GM21381 (cell line): ENCODE data around the gene DLX5.

Experiments used
- ATAC-seq: cut with Tn5 transposase; IDR thresholded peaks from one replicate; pipeline ENCODE4 v1.9.1; 2021; ENCODE audit warnings: mild to moderate bottlenecking, moderate library complexity; ENCODE audit not compliant: unreplicated experiment

DLX5 gene

DNA sequence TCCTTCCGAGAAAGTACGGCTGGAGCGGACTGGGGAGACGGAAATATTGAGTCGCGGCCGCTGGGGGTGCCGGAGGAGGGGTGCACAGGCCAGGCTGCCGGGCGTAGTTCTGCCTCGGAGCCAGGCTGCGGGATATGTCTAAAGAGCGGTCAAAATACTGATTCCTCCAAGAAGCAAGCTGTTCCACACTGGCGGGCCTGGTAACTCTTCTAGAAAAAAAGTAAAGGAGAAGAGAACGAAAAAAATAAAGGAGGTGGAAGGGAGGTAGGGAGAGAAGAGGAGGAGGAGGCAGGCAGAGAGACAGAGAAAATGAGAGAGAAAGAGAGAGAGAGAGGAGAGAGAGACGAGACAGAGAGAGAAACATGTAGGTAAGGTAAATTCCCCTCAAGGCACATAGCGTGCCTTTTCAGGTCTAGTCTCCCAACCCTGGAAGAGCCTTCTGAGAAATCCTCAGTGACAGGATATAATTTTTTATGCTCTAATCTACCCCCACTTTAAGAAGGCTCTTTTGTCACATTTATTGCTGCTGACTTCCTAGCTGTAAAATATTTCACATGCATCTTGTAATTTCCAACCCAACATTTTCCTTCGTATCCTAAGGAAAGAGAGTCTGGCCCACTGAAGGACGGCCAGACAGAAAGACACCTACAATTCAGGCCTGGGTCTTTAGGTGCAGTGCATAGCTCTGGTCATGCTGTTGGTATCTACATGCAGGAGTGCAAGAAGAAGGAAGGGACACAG lies 5.7 kb downstream of the DLX5 start:
- ATAC-seq, result no peak

DNA sequence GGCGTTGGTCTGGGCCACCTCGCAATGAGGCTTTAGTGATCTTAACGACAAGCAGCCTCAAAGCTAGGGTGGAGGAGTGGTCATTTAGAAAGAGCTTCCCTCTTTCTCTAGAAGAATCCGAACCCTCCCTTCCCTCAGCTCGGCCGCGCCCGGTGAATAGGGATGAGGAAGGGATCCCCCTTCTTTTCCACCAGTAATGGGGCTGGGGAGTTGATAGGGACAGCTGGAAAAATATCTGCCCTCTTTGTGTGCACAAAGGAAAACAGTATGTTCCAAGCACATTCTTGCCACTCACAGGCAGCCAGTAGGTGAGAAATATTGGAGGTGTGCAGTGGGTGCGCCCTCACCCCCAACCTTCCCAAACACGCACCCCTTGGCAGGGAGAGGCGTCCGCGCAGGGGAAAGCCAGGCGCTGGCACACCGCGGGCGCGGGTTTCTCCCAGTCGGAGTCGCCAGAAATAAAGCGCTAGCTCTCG lies 6.5 kb downstream of the DLX5 start:
- no peak for ATAC-seq

DNA sequence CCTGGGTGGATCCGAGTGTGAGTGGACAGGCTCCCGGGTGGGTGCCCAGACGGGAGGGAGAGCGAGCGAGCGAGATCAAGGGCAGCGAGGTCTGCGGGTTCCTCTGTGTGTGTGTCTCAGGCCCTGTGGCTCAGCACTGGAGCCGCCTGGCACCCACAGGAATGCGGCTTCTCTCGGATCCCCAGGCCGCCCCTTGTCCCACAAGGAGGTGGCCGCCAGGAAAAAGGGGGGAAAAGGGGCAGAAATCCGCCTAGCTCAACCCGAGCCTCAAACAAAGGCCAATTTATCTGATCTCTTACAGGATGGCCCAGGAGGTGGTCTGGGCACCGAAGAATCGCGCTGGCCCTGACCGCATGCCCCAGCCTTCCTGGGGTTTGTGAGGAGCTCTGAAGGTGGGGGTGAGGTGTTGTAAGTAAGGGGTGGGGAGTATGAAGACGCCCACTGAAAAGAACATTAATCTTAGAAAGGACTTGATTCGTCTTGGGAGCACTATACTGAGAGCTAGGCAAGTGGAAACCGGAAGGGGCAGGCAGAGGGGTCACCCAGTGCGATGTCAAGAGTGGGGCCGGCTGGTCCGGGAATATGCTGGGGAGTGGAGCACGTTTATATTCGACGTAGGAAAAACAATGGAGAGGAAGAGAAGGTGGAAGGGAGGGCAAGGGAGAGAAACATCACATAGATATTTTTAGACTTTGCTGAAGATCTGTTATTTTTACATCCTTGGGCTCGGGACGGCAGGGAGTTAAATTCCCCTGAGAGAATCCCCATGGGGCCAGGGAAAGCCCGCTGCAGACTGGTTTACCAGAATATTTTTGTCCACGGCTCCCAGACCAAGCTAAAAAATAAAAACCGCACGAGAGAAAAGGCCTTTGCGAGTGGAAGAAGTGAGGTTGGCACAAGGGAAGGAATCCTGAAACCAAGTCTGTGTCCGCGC lies 7.2 kb downstream of the DLX5 start:
- no peak for ATAC-seq

DNA sequence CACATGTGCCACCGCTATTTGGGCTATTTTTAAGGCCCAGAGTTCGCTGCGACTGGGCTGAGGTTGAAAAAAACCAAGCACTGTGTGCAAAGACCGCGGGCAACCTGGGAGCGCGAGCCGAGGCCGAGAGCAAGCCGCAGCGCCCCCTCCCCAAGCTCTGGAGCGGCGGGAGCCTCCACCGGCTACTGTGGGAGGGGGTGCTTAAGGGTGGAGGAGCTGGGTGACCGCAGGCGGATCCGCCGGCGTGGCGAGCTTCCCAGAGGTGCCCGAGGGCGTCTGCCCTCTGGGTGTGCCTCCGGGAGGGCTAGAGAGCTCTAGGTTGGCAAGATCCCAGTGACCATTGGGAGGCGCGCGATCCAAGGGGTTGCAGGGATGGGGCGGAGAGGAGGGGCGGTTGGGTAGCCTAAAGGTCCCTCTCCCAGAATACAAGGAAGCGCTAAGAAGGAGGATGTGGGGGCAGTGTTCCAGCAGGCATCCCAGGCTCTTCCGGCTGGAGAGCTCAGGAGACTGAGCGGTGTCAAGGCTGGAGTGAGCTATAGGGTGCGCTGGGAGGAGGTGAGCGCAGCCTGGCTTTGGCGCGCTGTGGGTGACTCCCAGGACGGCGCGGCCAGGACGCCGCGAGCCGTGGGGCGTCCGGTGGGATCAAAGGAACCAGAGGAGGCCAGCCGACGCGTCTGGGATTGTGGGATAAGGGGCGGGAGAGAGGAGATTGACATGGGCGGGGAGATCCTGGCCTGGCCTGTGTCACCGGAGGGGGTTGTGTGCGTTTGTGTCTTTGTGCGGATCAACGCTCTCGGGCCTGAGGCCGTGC lies 8.0 kb downstream of the DLX5 start:
- ATAC-seq, result no peak

DNA sequence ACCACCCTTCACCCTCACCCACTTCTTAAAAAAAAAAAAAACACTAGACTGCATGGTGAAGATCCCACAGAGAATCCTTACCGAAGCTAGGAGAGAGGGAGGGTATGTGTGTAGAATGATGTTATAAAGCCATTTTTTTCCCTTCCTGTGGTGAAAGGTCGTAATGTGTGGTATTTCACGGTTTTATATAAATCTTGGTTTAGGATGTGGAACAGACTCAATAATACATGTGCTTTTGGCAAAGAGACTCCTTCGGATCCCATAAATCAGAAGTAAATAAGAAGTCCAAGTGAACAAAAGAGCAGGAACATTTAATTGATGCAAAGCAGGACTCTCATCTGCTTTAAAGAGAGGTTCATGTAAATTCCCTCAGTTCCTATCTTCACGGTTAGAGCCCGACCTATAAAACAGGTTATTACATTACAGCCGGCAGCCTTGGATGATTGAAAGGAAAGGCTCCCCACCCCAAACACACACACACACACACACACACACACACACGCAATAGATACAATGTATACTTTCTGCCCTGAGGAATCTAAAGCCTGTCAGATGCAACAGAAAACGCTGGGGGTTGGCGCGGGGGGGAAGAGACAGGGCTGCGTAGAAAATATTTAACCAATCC lies 8.8 kb downstream of the DLX5 start:
- no peak for ATAC-seq

DNA sequence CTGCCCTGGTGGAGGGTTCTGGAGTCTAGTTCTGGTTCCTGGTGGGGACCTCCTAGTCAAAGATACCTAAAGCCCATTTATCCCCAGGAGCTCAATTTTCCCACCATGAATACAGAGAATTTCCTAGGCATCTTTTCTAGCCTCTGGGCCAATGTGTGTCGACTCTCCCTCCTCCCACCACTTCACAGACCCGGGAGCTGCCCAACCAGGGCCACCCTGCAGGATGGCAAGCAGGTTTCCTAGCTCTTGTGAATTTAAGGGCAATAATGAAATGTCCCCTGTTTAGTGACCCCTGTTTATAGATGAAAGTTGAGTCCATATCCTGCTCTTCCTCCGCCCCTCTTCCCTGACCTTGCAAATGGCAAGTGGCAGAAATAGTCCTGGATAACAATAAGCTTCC lies 9.4 kb downstream of the DLX5 start:
- no peak for ATAC-seq

DNA sequence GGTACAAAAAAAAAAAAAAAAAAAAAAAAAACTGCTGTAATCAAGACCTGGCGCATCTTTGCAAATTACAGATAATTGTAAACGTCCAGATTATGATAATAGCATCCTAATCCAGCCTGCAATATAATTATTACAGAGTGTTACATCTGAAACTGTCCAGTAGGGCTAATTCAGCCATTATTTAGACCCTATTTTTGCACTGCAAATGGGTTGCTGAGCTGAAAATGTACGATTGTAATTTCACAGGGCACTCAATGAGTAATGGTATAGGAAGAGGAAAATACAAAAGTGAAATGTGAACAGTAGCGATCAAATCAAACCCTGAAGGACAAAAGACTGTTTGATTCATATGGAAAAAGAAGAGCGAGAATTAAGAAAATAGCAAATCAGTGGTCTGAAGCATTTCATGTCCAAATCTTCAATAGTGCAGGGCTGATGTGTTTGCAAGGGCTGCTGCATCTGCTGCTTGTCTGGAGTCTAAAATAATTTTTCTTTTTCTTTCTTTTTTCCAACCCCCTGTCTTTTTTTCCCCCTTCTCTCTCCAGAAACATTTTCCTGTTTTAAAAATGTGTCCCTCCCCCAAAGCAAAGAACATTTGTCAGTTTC lies 10.4 kb downstream of the DLX5 start:
- no peak for ATAC-seq

DNA sequence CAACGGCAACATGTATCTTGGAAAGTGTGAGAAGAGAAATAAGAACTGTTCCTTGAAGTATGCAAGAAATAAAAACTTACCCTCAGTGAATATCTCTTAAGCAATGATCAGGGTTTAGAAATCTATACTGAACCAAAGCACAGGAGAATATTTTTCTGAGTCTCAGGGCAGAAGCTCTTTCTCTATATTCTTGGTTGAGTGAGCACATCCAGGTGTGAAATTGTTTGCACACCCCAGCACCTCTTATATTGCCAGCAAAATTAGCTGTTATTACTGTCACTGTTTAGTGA lies 10.8 kb downstream of the DLX5 start:
- ATAC-seq, result no peak

DNA sequence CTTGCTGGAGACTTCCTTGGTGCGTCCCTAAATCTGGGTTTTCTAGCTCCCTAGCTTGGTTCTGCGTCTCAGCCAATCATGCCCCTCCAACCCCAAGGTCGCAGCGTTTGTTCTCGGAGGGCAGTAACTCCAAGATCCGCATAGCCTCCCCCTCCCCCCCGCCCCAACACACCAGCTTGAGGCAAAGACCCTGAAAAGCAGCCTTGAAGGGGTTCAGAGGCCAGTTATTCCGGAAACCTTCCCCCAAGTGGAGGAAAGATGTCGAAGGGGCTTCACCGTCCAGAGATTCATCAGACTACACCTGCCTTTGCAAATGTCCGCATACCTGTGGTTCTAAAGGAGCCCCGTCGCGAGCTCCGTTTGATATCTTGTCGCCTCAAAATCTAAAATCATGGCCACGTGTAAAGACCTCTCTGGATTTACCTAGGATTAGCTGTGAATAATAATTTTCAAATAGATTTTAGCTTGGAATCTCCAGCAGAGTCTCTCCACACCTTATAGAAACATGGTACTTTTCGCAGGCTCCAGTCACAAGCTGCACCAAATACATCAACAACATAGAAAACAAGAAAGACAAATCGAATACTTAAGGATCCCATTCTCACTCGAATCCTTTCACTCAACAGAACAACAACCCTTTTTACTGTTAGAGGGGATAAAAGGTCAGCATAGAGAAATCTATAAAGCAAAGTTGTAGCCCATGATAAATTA lies 11.3 kb downstream of the DLX5 start:
- ATAC-seq, result no peak

DNA sequence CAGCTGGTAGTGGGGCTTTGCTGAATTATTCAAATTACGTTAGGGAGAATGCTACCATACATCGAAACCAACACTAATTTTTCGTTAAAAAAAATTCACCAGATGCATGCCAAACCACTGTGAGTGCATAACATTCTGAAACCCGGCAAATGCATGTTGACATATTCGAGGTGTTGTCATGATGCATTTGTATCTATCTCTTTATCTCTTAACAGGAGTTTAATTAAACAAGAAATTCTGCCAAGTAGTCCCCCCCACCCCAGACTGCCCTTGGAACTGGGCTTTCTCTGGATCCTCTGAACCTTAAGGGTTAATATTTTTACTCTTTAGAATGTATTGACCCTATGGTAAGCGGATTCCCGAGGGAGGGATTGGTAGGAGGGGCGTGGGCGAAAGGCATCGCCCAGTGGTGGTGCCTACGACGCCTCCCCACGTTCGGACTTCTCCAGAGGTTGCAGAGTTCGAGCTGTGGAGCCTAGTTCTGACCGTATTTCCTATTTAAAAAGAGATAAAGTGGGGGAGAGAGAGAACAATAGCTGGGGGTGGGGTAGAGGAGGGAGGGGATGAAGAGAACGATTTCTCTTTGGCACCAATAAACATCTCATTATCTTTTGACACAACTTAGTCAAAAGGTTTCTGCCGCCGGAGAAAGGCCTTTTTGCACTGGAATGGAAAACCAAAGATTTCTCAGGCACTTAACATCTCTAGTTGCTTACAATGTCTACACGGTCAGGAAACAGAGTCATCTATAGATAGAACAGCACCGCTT lies 12.1 kb downstream of the DLX5 start:
- ATAC-seq, result no peak

DNA sequence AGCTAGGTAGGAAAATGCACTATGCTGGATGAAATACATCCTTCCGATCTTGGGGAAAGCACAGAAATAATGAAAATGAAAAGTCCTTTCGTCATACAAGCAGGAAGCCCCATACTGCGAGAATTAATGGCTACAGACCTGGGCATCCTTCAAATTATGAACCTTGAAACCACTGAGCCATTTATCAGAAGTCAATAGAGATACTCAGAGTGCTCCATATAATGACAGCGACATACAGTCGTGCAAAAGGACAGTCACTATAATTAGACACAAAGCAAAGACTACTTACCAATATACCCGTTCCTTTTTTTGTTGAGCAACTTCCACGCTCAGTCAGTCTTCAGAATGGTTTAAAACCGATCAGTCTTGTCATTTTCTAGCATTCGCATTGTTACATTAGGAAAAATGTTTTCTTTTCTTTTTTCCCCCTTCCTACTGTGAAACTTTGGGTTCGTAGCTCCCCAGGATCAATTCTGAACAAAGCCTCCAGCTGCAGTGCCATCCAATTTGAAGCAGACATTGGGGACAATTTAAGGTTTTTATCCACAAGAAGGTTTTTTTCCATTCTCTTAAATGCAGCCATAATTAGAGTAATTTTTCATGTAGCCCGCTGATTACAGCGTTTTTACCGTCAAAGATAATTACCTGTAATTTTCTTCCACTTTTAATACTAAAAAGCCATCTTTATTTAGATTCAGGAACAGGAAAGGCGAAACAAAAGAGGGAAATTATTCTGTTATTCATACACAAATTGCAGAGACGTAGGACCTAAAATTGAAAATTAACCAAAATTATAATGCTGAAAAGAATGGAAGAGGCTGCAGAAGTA lies 12.9 kb downstream of the DLX5 start:
- no peak for ATAC-seq

DNA sequence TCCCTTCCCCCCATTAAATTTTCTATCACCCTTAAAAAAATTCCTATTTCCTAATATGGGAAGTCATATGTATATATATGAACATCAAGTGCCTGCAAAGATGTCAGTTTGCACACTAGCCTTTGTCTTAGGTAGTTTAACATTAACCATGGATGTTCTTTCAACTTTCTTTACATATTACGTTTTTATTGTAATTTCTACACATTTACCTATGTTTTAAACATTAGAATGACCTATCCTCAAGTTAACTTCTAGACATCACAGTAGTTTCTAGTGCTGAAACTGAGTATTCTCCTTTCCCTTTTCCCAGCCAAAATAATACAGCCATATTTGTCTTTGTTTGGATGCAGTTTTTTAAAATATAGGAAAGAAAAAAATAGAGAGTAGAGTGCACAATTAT lies 13.5 kb downstream of the DLX5 start:
- ATAC-seq, result no peak

DNA sequence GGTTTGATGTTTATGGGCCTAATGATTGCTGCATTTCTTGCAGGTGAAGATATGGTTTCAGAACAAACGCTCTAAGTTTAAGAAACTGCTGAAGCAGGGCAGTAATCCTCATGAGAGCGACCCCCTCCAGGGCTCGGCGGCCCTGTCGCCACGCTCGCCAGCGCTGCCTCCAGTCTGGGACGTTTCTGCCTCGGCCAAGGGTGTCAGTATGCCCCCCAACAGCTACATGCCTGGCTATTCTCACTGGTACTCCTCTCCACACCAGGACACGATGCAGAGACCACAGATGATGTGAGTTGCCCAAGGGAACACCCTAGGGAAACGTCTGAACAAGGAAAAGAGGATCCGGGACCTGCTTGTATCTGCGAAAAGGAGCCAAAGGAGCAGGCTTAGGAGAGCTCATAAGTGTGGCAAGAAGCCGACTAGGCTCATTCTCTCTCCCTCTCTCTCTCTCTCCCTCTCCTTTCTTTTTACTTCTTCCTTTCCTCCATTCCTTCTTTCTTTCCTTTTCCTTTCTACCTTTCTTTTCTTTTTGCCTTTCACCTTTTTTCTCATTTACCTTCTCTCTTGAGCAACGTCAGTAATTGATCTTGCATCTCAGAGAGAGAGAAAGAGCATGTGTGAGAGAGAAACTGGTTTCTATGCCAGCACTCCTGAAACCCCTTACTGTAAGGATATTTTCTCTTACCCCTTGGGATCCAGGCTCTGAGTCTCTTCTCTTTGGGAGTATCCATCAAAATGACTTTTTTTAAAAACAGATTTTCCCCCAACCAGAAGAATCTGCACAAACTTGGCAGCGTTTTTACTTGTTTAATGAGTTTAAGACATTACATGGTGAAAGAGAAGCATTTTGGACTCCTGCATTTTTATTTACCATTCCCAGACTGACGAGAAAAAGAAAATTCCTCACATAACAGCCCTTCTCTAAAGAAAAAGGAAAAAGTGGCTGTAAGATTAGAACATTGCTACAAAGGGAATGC lies 14.6 kb downstream of the DLX5 start:
- ATAC-seq, result no peak

DNA sequence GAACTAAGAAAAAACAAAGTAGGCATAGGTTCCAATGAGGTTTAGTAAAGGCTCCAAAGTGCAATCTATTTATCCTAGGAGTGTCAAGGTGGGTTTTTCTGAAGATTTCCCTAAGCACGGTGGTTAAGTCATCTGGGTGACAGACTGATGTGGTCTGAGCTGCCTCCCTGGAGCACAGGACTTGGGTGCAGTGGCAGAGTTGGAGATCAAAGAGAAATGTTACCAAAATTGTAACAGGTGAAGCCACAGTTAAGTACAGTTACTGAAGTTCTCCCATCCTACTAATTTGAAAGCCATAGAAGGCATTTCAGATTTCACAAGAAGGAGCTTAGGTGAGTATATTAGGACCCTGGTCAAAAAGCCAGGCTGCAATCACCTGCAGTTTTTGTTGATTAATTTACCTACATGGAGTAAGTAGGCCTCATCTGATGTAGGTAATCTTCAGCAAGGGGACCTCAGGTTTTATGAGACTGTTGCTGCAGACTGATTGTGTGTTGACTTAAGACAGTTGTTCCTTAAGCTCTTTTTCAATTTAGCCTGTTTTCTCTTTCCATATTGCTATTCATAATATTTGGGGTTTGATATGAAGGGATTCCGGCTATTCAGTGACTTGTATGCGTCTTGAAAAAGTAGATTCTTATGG lies 16.2 kb downstream of the DLX5 start:
- ATAC-seq, result no peak

DNA sequence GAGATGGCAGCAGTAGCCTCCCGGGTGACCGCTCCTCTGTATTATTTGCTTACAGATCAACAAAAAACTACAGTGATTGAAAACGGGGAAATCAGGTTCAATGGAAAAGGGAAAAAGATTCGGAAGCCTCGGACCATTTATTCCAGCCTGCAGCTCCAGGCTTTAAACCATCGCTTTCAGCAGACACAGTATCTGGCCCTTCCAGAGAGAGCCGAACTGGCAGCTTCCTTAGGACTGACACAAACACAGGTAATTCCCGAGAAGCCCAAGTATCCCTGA lies 17.1 kb downstream of the DLX5 start:
- ATAC-seq, result no peak

DNA sequence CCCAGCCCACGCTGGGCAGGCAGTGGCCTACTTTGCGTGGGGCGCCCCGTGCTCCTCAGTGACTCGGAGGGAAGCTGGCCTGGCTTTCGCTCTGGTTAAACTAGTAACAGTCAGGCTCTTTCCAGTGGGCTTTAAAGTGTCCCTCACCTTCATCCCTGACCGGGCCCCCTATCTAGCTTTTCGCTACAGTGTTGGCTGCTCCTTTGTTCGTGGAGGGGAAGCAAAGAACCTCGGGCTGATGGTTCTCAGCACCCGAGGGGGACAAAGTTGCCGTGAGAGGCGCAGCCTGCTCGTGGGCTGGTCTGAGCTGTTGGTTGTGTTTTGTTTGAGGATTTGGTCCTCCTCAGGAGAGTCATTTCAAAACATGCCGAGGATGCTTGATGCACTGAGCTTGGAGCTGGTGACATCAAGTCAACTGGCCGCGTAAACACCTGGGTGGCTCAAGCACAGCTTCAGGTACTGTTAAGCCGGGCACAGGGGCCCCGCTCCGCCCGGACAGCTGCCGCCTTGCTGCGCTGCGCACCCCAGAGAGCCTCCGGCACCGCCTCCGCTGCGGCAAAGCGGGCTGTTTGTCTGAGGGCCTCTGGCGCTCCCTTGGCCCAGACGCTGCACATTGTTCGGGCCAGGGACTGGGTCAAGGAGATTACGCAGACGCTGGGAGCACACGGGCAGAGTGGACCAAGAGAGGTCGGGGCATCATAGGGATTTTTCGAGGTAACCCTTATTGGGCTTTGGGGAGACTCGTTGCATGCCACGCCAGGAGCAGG lies 17.6 kb downstream of the DLX5 start:
- ATAC-seq, result no peak
